H1 (cell line): Measurements from ENCODE around the gene ADGRB3. TPM values are rescaled to one million over a fixed set of nuclear protein-coding genes. Genes with fewer than 3 reads are reported as not detected.

Experiments
- CTCF ChIA-PET: fragments of 300-600 bp; sonication (Branson Sonifier 250); formaldehyde crosslinking; loops from one replicate; lab custom pipeline; 2021; ENCODE audit not compliant: partially characterized antibody; lab: Charles Lee
- POLR2A ChIA-PET: fragments of 300-600 bp; sonication (Branson Sonifier 250); formaldehyde crosslinking; loops from one replicate; lab custom pipeline; 2021; ENCODE audit warnings: inconsistent platforms; ENCODE audit not compliant: partially characterized antibody; lab: Charles Lee
- DNase-seq, 2 experiments: peaks; one replicate each; pipeline versions ENCODE4 v3.0.0 to v3.0.0-alpha.2; 2010 to 2022; ENCODE audit warnings: low spot score in 2 of 2, low read depth in 1 of 2, mixed read lengths in 1 of 2
- FAIRE-seq: peaks from 2 replicates; lab custom pipeline; 2011; peaks lifted over from hg19 to GRCh38; lab: Jason Lieb, UNC
- H2AFZ ChIP-seq: 2 replicates; pipeline ENCODE4 v1.8.1; 2012; ENCODE audit warnings: low read length, inconsistent platforms
- H2AK5ac ChIP-seq: 2 replicates; pipeline ENCODE4 v1.6.1; 2013; ENCODE audit warnings: low read depth, low read length
- H2BK120ac ChIP-seq: replicated peaks from 2 replicates; pipeline ENCODE3; 2013; ENCODE audit warnings: low read depth, low read length, inconsistent platforms
- H2BK12ac ChIP-seq: 2 replicates; pipeline ENCODE4 v1.6.1; 2013; ENCODE audit warnings: low read depth, low read length
- H2BK15ac ChIP-seq: 2 replicates; pipeline ENCODE4 v1.6.1; 2013; ENCODE audit warnings: low read length
- H2BK20ac ChIP-seq: 2 replicates; pipeline ENCODE4 v1.6.1; 2013; ENCODE audit warnings: low read length
- H2BK5ac ChIP-seq: 2 replicates; pipeline ENCODE4 v1.6.1; 2013; ENCODE audit warnings: low read depth, low read length
- H3K14ac ChIP-seq: 2 replicates; pipeline ENCODE4 v1.6.1; 2013; ENCODE audit warnings: inconsistent platforms; ENCODE audit not compliant: insufficient read length
- H3K18ac ChIP-seq: 2 replicates; pipeline ENCODE4 v1.6.1; 2013; ENCODE audit warnings: low read length; ENCODE audit errors: extremely low read depth
- H3K23ac ChIP-seq: 2 replicates; pipeline ENCODE4 v1.6.1; 2013; ENCODE audit warnings: inconsistent platforms; ENCODE audit not compliant: insufficient read length
- H3K23me2 ChIP-seq: 2 replicates; pipeline ENCODE4 v1.6.1; 2013; ENCODE audit warnings: low read depth, low read length
- H3K27ac ChIP-seq: 2 replicates; pipeline ENCODE4 v1.6.1; 2011; ENCODE audit warnings: low read depth, low read length, inconsistent platforms
- H3K27me3 ChIP-seq, 4 experiments: replicated peaks in 1 of 4; 1 replicate in 1 of 4; 2 replicates in 3 of 4; pipeline versions ENCODE4 v1.6.1 to v1.8.1; 2011 to 2013; ENCODE audit warnings: low read length in 3 of 4, mild to moderate bottlenecking in 3 of 4, inconsistent platforms in 2 of 4, mixed read lengths in 2 of 4, moderate library complexity in 1 of 4; ENCODE audit not compliant: control insufficient read depth in 3 of 4, insufficient read depth in 3 of 4; ENCODE audit errors: extremely low read depth in 1 of 4
- H3K36me3 ChIP-seq, 4 experiments: 2 replicates each; pipeline versions ENCODE4 v1.6.1 to v1.8.1; 2011 to 2013; ENCODE audit warnings: mild to moderate bottlenecking in 4 of 4, low read length in 3 of 4, moderate library complexity in 2 of 4, control low read depth in 1 of 4, inconsistent platforms in 1 of 4; ENCODE audit not compliant: insufficient read depth in 4 of 4, control insufficient read depth in 2 of 4
- H3K4ac ChIP-seq: replicated peaks from 2 replicates; pipeline ENCODE3; 2013; ENCODE audit warnings: low read length, low read depth, mixed read lengths, inconsistent platforms; ENCODE audit not compliant: insufficient read length
- H3K4me1 ChIP-seq, 4 experiments: replicated peaks in 1 of 4; 1 replicate in 1 of 4; 2 replicates in 3 of 4; pipeline versions ENCODE4 v1.6.1 to v1.8.1; 2011 to 2013; ENCODE audit warnings: low read length in 3 of 4, inconsistent platforms in 2 of 4, mixed read lengths in 1 of 4; ENCODE audit not compliant: insufficient read depth in 4 of 4, control insufficient read depth in 3 of 4
- H3K4me2 ChIP-seq, 2 experiments: 2 replicates each; pipeline versions ENCODE4 v1.6.1 to v1.8.1; 2011 to 2013; ENCODE audit warnings: low read depth in 2 of 2, low read length in 2 of 2, control low read depth in 1 of 2, inconsistent platforms in 1 of 2, mild to moderate bottlenecking in 1 of 2; ENCODE audit not compliant: insufficient read depth in 1 of 2
- H3K4me3 ChIP-seq, 4 experiments: fragments of 200-600, 300-600 bp in 1 of 4; sonication (generic), shearing (Covaris generic), sonication (Bioruptor Twin) in 1 of 4; 2 replicates each; pipeline versions ENCODE4 v1.5.1 to v1.8.1; 2011 to 2016; ENCODE audit warnings: low read length in 4 of 4, low read depth in 3 of 4, control low read depth in 2 of 4, inconsistent platforms in 2 of 4, mild to moderate bottlenecking in 2 of 4, mixed read lengths in 1 of 4, moderate library complexity in 1 of 4; ENCODE audit not compliant: insufficient read depth in 2 of 4; ENCODE audit errors: extremely low read depth in 1 of 4
- H3K56ac ChIP-seq: replicated peaks from 2 replicates; pipeline ENCODE3; 2013; ENCODE audit warnings: low read depth, mild to moderate bottlenecking, mixed read lengths, low read length, inconsistent platforms; ENCODE audit not compliant: insufficient read length
- H3K79me1 ChIP-seq: 2 replicates; pipeline ENCODE4 v1.6.1; 2013; ENCODE audit warnings: low read depth, low read length, control low read depth
- H3K79me2 ChIP-seq, 2 experiments: 2 replicates each; pipeline versions ENCODE4 v1.6.1 to v1.8.1; 2012 to 2013; ENCODE audit warnings: low read length in 2 of 2, mild to moderate bottlenecking in 2 of 2, inconsistent platforms in 1 of 2; ENCODE audit not compliant: insufficient read depth in 2 of 2, control insufficient read depth in 1 of 2
- H3K9ac ChIP-seq, 4 experiments: replicated peaks in 1 of 4; 1 replicate in 1 of 4; 2 replicates in 3 of 4; pipeline versions ENCODE4 v1.6.1 to v1.8.1; 2011 to 2013; ENCODE audit warnings: low read depth in 3 of 4, low read length in 3 of 4, control low read depth in 2 of 4, mild to moderate bottlenecking in 2 of 4, moderate library complexity in 2 of 4, inconsistent platforms in 1 of 4; ENCODE audit errors: extremely low read depth in 1 of 4
- H3K9me3 ChIP-seq, 2 experiments: 2 replicates each; pipeline versions ENCODE4 v1.6.1 to v1.8.1; 2012 to 2013; ENCODE audit warnings: mild to moderate bottlenecking in 2 of 2, moderate library complexity in 2 of 2, control low read depth in 1 of 2, inconsistent platforms in 1 of 2, low read depth in 1 of 2, low read length in 1 of 2, mixed read lengths in 1 of 2; ENCODE audit not compliant: insufficient read depth in 2 of 2
- H4K20me1 ChIP-seq, 2 experiments: replicated peaks in 1 of 2; 2 replicates each; pipeline versions ENCODE3 to v1.8.1; 2011 to 2013; ENCODE audit warnings: inconsistent platforms in 2 of 2, low read length in 2 of 2, mild to moderate bottlenecking in 1 of 2; ENCODE audit not compliant: insufficient read depth in 2 of 2, control insufficient read depth in 1 of 2
- H4K5ac ChIP-seq: 2 replicates; pipeline ENCODE4 v1.6.1; 2013; ENCODE audit warnings: low read length, low read depth, mixed read lengths, inconsistent platforms; ENCODE audit not compliant: insufficient read length
- H4K8ac ChIP-seq: 2 replicates; pipeline ENCODE4 v1.8.0; 2013; ENCODE audit warnings: mild to moderate bottlenecking, moderate library complexity, low read length, inconsistent platforms; ENCODE audit not compliant: insufficient read depth; ENCODE audit errors: extremely low read depth
- H4K91ac ChIP-seq: replicated peaks from 2 replicates; pipeline ENCODE3; 2013; ENCODE audit warnings: low read length, mixed read lengths, inconsistent platforms; ENCODE audit not compliant: insufficient read length
- BCL11A ChIP-seq, 2 experiments: IDR thresholded peaks; one replicate each; pipeline ENCODE4 v1.6.1; 2011; ENCODE audit warnings: low read depth in 2 of 2, low read length in 2 of 2, mild to moderate bottlenecking in 2 of 2
- KDM1A ChIP-seq: fragments of 200-600, 300-600 bp; sonication (generic); IDR thresholded peaks from 2 replicates; pipeline ENCODE4 v1.7.1; 2016; ENCODE audit warnings: mild to moderate bottlenecking, low read length, borderline replicate concordance
- SIN3A ChIP-seq, 2 experiments: IDR thresholded peaks in 1 of 2; conservative IDR thresholded peaks in 1 of 2; 2 replicates each; pipeline ENCODE4 v1.6.1; 2011 to 2012; ENCODE audit warnings: low read length in 2 of 2, improper control_type of control experiment in 1 of 2, low read depth in 1 of 2, mild to moderate bottlenecking in 1 of 2
- WGBS, 2 experiments: shearing (Covaris generic) in 1 of 2; methylation state at CpG; one replicate each; pipeline versions ENCODE4 v1.1.6 to v1.1.7; 2013 to 2015; ENCODE audit warnings: low lambda C conversion rate in 2 of 2, mixed read lengths in 2 of 2, inconsistent platforms in 1 of 2, low coverage in 1 of 2, missing lambda C conversion rate in 1 of 2; ENCODE audit not compliant: insufficient replicate concordance in 2 of 2, insufficient coverage in 1 of 2, insufficient read length in 1 of 2; ENCODE audit errors: extremely low coverage in 1 of 2, missing lambda C conversion rate in 1 of 2; 5-methylcytosine and 5-hydroxymethylcytosine counted together
- polyA plus RNA-seq, 7 experiments: library from polyadenylated mRNA; depleted of rRNA in 3 of 7; stranded (reverse) in 5 of 7; unstranded in 2 of 7; fragments of >200 nt in 5 of 7; fragments of 200-250 nt in 2 of 7; gene quantifications; 1 replicate in 5 of 7; 2 replicates in 1 of 7; 4 replicates in 1 of 7; pipeline versions ENCODE4 v1.2.1 to v1.2.3, GENCODE V29; 2011 to 2013; ENCODE audit warnings: missing spikeins in 2 of 7, mixed read lengths in 2 of 7
- total RNA-seq: library from RNA; stranded (reverse); fragmentation: NEBNext Ultra II Directional; extraction: Animal tissue kit (Norgen Biotek cat#: 25700); gene quantifications from 2 replicates; pipeline ENCODE4 v1.2.1, GENCODE V29; 2021

The ADGRB3 gene
- total and polyA plus RNA-seq, 2 of the 8 experiments (the other 6 are each of a cell fraction or from before 2014, with no cell fraction given): 0.35 to 1.2 TPM

GRCh38 chr6:69308584-69308983, 673.5 kb downstream of the ADGRB3 start:
- H3K9me3 ChIP-seq: 0 out of 4 replicates have a peak, but pooled peaks cover 0 to 2% of the 10 kb centered on the region in 2 experiments
- H2BK12ac ChIP-seq: no peak overlapping the region
- ChIA-PET POLR2A (interaction anchor here (0.6 kb wide), 1 partner anchor 792 kb away, joined by 3 read pairs; no protein-coding TSS in a partner anchor), CTCF (no interaction called here)
- H3K56ac ChIP-seq: no peak overlapping the region
- H3K4me1 ChIP-seq: no peaks in the 10 kb centered on the region
- no peak overlapping the region for H3K4me2 ChIP-seq
- H3K27me3 ChIP-seq: no peaks in the 10 kb centered on the region
- H2BK5ac ChIP-seq: no peak overlapping the region
- H3K18ac ChIP-seq: no peak overlapping the region
- TF ChIP-seq SIN3A (conservative IDR thresholded peaks at IDR 0.05 in 1 of 2, IDR thresholded peaks at IDR 0.05 in 1 of 2; ENCODE audit: low read depth in 1 of 2, low read length in 2 of 2): no peak
- TF ChIP-seq KDM1A: peak; percentile 48; the same call in 1 of the 2 replicates
- TF ChIP-seq BCL11A (IDR thresholded peaks at IDR 0.05; ENCODE audit: low read depth in 2 of 2, low read length in 2 of 2): no peak
- no peak overlapping the region for H3K14ac ChIP-seq
- H2AK5ac ChIP-seq: no peak overlapping the region
- no peak overlapping the region for H2BK20ac ChIP-seq
- 90 to 100% methylated on average over 1 to 2 of the region's 2 CpGs for WGBS, 2 experiments
- no peak overlapping the region for H3K23ac ChIP-seq
- no peak overlapping the region for H3K4me3 ChIP-seq
- H2BK120ac ChIP-seq: no peak overlapping the region
- no peaks in the 10 kb centered on the region for H3K79me2 ChIP-seq
- FAIRE-seq (no peak), DNase-seq (no peak)
- no peak overlapping the region for H2BK15ac ChIP-seq
- H4K20me1 ChIP-seq: no peaks in the 10 kb centered on the region
- no peak overlapping the region for H4K5ac ChIP-seq
- H3K4ac ChIP-seq: no peak overlapping the region
- no peak overlapping the region for H4K91ac ChIP-seq
- H3K9ac ChIP-seq: no peak overlapping the region
- H2AFZ ChIP-seq: no peak overlapping the region
- H3K36me3 ChIP-seq: no peaks in the 10 kb centered on the region; a peak in 1 of 8 replicates
- H3K79me1 ChIP-seq: no peaks in the 10 kb centered on the region
- no peaks in the 10 kb centered on the region for H3K23me2 ChIP-seq
- no peak overlapping the region for H3K27ac ChIP-seq
- H4K8ac ChIP-seq: no peak overlapping the region
